Hematopoietic multipotent progenitor cell treated with erythropoietin and hydrocortisone succinate and interleukin-3 and kit ligand, for 6 days (in vitro differentiated cells): ENCODE results near the gene TPCN2.
"Not testable (repeated sequence)": the region's sequence is repeated elsewhere in the genome, so short reads cannot be mapped to it uniquely, and the experiment has no call there.

ENCODE experiments used
- DNase-seq: peaks from one replicate; pipeline ENCODE4 v3.0.0-alpha.2; 2015

TPCN2 gene

DNA sequence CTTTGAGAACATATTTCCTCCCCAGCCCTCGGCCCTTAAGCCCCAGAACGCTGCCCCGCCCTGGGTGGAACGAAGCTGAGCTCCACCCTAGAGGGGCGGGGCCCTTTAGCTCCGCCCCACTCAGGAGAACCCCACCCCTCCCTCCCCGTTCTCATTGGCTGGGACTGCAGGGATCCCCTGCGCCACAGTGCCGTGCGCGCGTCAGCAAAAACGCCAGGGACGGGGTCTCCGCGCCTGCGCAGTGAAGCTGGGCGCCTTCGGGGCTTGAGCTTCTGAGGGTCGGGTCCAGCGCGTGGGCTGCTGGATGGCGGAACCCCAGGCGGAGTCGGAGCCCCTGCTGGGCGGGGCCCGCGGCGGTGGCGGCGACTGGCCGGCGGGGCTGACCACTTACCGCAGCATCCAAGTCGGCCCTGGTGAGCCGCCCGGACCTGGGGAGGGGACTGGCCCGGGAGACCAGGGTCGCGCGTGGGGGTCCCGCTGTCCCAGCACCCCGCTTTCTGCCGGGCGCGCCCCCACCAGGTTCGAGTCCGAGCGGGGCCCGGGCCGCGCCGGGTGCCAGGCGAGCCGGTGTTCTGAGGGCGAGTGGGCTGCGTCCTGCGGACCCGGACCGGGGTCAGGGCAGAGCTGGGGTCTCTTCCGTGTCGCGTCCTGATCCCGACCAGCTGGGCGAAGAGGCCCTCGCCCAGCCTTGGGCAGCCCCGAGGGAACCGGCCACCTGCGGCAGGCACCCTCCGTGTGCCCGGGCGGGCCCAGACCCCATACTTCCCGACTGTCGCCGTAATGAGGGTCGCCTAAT, at the start of gene TPCN2:
Gene TPCN2 (plus strand): TSS at position 239 of the 796 bp plus-strand sequence. CDS start 66 bp downstream, at position 305.
- peak; percentile 97 for DNase-seq

DNA sequence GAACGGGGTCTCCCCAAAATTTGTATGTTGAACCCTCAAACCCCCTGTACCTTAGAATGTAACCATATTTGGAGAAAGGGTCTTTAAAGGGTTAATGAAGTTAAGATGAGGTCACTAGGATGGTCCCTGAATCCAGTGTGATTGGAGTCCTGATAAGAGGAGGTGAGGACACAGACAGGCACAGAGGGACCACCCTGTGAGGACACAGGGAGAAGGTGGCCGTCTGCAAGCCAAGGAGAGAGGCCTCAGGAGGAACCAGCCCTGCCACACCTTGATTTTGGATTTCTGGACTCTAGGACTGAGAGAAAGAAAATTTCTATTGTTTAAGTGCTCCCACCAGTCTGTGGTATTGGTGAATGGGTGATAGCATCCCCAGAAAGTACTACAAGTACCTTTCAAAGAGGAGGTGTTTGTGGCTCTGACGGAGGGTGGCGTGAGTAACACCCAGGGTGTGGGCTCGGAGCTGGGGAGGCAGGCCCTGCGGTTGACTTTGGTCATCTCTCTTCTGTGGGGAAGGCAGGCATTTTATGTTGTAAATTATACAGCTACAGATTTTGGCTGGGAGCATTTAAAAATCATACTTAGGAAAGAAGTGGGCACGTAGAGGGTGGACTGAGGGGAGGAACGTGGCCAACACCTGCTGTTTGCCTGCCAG, 49.5 kb upstream of the TPCN2 start:
- DNase-seq: no peak

DNA sequence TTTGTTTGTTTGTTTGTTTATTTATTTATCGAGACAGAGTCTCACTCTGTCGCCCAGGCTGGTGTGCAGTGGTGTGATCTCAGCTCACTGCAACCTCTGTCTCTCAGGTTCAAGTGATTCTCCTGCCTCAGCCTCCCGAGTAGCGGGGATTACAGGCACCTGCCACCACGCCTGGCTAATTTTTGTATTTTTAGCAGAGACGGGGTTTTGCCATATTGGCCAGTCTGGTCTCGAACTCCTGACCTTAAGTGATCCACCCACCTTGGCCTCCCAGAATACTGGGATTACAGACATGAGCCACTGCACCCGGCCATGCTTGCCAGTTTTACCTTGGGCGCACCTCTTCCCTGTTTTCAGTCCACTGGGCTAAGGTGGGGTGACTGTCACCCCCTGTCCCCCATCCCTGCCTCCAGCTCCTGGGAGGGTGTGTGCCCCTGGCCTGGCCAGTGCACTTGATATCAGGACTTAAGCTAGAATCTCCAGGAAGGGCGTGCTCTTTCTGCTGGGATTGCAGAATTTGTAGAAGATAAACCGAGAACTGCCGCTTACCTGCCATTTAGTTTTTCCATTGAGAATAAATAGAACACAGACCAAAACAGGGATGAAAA, 48.9 kb upstream of the TPCN2 start:
- not testable (repeated sequence) for DNase-seq

DNA sequence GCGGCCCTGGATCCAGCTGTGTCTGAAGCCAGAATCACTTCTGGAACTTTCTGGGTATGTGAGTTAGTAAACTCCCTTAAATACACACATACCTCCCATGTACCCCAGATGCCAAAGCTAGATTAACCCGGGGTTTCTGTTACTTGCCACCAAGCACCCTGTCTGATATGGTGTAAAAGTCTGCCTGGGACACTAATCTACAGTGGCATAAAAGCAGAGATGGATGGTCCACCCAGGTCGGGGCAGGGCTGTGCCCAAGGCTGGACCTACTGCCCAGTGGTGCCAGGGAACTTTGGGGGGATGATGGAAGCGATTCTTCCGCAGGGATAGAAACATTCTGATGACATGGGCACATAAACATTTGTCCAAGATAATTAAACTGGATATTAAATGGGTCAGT, 48.3 kb upstream of the TPCN2 start:
- no peak for DNase-seq

DNA sequence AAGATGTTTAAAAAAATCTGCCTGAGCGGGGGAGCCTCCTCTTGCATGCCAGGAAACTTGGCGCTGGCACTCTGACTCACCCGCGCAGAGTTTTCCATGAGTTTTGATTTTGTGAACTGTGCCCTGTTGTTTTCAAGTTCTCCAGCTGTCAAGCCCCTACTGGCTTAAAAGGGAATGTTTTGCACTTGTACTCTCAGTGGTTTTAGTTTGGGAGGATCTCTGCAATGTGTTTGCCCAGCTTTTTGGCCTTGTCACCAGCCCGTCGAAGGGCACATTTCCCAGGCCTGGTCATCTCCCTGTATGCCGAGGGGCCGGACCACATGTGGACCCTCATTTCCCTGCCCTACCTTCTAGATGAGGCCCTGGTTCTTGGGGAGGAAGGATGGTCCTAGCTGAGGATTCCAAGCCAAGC, 47.9 kb upstream of the TPCN2 start:
- DNase-seq: peak; percentile 46

DNA sequence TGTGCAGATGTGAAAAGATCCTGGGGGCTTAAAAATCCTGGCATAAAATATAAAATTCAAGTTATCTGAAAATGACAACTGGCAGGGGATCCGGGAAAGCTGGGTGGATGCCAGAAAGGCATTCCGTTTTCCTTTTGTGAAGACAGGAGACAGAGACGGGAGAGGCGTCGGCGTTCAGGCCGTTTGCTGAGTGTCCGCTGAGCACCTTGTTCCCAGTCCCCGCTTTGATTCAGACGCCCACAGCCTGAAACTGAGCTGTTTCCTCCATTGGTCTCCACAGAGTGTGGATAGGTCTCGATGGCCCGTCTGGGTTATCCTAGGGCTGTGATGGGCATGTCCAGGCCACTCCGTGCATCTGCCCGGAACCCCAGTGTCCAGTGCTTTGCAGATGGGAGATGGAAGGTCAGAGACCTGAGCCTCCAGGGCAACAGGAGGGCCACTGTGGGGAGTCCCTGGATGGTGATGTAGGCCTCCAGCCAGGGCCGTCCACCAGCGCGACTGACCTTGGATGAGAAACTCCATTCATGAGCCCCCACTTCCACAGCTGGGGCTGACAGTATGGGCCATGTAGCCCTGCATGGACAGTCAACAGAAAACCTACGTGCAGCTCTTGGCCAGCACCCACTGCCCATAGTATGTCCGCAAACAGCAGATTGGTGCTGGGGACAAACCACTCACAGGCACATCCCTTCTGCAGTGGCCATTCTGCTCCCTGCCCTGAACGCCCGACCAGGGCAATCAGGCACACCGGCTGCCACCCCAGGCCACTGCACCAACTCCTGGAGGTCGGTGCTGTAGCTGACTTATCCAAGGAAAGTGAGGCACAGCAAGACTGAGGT, 47.3 kb upstream of the TPCN2 start:
- DNase-seq: no peak

DNA sequence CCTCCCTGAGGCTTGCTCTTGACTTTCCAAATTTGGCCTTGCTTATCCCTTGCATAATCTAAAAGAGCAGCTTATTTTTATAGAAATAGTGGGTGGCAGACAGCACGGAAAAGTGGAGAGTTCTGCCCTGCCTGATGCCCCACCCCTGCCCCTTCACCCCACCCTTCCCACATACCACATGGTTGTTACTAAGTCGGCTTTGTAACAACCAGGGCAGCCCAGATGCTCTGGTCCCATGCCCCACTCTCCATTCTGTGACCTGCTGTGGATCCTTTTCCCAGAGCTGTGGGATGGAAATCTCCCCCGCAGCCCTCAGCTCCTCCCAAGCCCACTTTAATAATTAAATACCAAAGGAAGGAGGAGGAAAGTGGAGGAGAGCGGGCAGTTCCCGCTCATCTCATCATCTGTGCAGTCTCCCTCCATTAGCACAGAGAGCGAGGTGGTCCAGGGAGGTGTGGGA, 46.6 kb upstream of the TPCN2 start:
- DNase-seq: peak; percentile 44

DNA sequence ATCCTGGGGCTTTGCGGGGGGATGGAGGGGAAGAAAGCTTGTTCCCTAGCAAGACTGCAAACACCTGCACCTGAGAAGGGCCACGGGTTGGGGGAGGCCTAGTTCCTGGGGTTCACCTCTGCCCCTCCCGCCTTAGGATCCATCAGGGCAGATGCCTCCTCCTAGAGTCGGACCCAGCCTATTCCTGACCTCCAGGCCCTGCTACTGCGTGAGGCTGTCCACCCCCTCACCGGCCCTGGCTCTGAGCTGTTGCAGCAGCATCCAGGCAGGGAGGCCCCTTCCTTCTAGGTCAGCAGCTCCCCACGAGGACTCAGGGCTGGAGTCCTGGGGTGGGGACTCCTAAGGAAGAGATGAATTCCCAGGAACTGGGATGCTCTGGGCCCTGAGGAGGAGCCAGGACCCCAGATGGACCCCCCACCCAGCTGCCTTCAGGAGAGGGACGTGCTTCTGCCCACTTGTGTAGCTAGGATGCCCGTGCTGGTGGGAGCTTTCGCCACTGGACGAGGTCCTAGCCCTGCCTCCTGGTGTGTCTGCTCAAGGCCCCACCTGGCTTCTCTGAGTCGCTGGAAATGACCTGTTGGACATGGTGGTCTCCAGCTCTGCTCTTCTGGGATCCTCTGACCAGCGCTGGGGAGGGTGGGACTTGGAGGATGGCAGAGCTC, 46.0 kb upstream of the TPCN2 start:
- no peak for DNase-seq

DNA sequence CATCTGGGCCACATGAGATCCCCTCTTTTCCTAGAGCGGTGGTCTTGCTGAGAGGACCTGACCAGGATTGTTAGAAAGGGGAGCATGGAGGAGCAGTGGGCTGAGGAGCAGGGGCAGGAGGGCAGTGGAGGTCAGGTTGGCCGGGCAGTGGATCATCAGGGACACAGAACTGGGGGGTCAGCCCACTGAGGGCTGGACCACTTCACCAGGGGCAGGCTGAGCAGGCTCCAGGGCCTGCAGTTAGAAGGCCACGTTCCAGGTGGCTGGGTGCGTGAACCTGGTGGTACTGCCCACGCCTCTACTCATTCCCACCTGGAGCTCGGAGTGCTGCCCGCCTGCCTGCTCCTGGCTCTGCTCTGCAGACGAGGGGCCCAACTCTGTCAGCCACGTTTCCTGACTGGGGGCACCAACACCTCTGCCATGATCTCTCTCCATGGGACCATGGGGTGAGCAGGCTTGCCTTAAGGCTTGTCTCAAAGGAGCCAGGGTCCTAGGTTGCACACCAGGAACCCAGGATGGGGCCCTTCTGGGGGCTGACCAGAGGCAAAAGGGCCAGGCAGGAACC, 45.3 kb upstream of the TPCN2 start:
- DNase-seq: no peak

DNA sequence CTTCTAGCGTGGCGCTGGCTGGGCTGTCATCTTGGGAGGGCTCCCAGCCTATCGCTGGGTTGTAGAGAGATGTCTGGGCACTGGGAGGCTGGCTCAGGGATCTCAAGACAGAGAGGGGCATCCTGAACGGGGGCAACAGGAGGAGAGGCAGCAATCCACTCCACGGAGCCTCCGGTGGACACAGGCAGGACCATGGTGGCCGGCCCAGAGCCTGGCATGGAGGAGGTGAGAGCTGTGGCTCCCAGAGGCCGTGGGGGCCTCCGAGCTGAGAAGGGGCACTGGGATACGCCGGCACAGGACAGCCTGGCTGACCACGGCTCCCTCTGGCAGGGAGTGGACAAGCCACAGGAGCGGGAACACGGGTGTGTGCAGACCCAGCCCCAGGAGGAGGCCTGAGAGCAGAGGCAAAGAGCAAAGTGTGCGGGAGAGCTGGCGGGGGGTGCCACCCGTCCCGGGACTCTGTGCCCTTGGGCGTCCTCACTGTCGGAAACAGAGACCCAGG, 44.8 kb upstream of the TPCN2 start:
- DNase-seq: no peak

DNA sequence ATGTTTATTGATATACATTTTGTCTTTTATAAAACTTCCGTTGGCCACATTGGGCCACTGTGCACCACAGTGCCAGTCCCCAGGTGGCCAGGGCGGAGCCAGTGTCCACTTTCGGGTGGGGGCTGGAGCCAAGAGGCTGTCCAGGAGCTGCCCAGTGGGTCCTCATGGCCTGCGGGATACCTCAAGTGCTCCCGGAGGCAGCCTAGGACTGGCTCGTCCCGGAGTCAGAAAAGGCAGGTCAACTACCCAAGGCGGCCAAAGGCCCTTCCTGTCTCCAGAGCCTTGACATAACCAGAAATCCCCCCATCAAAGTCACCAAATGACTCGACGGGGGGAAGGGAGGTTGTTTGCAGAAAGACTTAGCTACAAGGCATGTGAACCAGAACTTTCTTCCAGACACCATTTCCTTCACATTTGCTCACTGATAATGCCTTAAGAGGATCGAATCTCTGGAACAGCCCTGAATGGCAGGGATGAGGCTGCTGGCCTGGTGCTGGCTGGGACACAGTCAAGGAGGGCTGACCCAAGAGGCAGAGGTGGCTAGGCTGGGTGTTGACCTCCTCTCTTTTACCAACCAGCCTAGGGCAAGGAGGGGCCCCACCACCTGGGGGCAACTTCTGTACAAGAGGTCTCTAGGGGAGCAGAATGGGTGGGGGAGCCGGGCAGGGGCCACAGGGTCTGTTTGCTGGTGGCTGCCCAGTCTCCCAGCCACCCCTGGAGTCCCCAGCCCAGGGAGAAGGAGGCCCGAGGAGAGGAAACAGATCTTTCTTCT, 44.1 kb upstream of the TPCN2 start:
- no peak for DNase-seq

DNA sequence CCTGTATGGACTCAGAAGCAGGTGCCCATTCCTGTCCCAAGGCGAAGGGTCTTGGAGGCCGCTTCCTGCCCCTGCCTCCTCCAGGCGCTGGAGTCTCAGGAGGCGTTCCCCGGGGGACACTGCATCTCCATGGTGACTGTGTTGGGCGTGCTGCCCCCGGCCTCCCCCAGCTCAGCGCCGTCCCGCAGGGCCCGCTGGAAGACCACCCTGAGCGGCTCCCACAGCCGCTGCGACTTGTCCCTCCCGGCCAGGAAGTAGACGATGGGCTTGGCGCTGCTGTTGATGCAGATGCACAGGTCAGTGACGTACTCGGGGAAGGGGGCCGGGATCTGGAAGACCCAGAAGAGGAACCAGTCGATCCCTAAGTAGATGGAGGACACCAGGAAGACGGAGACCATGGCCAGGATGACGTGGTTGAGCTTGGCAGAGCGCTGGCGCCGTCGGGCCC, 43.5 kb upstream of the TPCN2 start:
- no peak for DNase-seq

DNA sequence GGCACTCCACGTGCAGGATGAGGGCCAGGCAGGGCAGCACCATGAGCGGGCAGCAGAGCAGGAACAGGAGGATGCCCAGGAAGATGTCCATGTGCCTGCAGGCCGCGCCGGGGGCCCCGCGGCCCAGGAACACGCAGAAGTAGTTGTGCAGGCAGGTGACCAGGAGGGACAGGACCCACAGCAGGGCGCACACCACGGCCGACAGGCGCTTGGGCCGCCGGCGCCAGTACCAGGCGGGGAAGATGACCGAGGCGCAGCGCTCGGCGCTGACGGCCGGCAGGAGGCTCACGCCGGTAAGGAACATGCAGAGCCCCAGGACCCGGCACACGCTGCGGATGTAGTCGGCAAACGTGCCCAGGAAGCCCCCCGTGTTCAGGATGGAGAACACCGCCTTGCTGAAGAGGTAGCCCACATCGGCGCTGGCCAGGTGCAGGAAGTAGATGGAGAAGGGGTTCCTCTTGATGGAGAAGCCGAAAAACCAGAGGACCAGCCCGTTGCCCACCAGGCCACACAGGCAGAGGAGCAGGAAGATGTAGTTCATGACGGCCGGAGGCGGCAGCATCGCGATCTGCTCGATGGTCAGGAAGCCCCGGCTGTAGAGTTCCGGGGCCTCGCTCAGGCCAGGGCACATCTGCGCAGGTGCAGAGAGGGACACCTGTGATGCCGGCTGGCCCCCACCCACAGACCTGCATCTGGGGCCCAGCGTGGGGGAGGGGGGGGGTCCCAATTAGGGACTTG, 42.9 kb upstream of the TPCN2 start:
- no peak for DNase-seq

DNA sequence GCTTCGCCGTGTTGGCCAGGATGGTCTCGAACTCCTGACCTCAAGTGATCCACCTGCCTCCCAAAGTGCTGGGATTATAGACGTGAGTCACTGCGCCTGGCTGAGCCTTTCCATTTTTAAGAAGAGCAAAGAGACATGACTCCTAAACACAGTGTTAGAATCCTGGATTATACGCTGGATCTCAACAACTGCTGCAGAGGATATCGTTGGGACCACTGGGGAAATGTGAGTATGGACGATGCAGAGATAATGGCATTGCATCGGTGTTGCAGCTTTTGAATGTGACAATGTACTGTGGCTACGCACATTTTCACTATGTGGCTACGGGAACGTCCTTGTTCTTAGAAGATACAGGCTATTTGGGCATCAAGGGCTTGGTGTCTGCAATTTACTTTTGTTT, 41.9 kb upstream of the TPCN2 start:
- DNase-seq: no peak

DNA sequence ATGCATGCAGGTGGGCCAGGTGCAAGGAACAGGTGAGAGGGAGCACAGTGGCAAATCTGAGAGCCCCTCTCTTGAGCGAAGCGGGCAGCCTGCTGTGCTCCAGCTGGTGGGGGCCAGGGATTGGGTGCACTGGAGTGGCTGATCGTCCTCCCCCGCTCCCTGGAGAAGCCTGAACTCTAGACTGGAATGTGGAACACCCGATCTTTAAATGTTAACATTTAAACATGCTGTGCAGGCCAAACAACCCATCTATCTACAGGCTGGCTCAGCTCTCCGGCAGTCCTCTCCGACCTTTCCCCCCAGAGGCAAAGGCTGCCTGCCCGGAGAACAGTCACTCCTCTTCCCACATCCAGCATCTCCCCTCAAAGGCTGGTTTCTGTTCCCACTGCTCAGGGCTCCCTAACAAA, 40.8 kb upstream of the TPCN2 start:
- DNase-seq: no peak

DNA sequence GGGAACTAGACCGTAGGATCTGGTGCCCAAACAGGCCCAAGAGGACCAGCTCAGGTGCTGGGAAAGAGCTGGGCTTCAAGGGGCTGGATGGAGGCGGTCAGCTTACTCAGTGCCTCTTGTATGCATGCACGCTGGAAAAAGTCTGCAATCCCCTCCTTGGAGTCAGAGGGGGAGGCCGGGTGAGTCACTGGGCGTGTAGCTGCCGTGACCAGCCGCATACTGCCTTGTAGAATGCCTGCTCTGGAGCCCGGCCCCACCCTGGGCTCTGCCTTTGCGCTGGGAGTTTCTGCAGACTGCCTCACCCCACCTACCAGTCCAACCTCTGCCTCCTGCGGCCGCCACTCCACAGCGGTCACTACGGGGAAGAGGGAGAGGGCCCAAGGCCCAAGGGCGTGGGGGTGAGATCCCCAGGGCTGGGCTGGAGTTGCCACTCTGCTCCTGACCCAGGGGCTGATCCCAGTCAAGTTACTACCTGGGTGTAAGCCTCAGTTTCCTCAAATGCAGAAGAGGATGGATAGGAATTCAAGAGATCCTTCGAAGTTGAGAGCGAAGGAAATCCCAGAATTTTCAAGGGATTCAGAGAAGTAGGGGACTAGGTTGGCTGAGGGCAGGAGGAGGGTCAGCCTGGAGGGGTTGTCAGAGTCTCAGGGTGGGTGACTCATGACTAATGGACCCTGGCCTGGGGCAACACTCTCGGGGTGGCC, 39.8 kb upstream of the TPCN2 start:
- DNase-seq: peak; percentile 67

DNA sequence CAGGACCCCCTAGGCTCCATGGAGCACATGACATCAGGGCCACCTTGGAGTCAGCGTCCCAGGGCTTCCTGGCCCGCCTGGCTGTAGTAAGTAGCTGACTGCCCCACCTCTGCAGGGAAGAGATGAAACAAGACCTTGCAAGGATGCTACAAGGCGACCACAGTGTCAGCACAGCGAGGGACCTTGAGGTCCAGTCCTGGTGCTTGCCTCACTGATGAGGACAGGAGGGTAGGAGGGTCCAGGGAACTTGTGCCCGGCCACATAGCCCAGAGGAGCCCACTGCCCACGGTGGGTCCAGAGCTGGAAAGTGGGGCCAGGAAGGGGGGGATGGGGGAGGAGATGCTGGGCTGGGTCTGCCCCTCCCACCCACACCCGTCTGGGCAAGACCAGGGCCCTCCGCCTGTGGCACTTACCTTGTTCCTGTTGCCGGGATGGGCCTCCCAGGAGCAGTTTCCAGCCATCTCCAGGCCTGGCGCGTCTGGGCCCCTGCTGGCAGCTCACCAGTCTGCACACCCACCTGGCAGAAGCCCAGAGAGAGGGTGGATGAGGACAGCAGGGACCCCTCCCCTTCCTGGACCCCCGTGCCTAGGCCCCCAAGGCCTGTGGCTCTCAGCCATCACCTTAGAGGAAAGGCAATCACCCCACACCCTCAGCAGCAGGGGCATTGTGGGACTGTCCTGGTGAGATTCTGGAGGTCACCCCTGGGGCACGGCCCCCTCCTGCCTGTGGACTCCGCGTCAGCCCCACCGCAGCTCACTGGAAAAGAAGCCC, 39.1 kb upstream of the TPCN2 start:
- DNase-seq: no peak

DNA sequence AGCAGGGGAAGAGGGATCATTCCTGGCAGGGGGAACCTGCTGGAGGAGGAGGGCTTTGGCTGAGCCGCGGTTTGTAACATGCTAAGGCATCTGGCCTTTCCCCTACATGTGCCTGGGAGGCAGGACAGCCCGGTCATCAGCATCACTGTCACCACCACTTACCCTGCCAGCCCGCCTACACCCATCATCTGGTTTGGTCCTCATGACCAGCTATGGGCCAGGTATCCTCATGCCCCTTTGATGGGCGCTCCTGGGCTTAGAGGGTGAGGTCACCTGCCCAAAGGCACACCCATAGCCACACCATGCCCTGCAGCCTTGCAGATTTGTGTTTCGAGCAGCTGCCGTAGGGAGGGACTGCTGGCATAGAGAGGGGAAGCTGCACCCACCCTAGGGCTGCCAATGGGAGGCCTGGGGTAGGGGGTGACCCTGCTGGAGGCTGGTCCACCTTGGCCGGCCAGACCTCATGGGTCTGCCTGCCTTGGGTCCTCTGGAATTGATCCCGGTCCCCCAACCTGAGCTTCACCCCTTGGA, 38.3 kb upstream of the TPCN2 start:
- DNase-seq: no peak
